HUES48 (cell line): ENCODE results near the gene P3R3URF.
"Not testable (repeated sequence)": the region's sequence is repeated elsewhere in the genome, so short reads cannot be mapped to it uniquely, and the experiment has no call there.

Experiments
- H3K27ac ChIP-seq: one replicate; pipeline ENCODE4 v1.7.0; 2013; ENCODE audit warnings: low read depth, low read length, inconsistent platforms
- H3K27me3 ChIP-seq: 2 replicates; pipeline ENCODE4 v1.6.1; 2013; ENCODE audit warnings: mild to moderate bottlenecking, low read length; ENCODE audit not compliant: control insufficient read depth, insufficient read depth
- H3K36me3 ChIP-seq: 2 replicates; pipeline ENCODE4 v1.6.1; 2013; ENCODE audit warnings: low read length; ENCODE audit not compliant: control insufficient read depth, insufficient read depth
- H3K4me1 ChIP-seq: 2 replicates; pipeline ENCODE4 v1.6.1; 2013; ENCODE audit warnings: mild to moderate bottlenecking, low read length; ENCODE audit not compliant: control insufficient read depth, insufficient read depth
- H3K4me3 ChIP-seq: 2 replicates; pipeline ENCODE4 v1.5.1; 2013; ENCODE audit warnings: mild to moderate bottlenecking, low read depth, low read length
- H3K9ac ChIP-seq: 2 replicates; pipeline ENCODE4 v1.6.1; 2013; ENCODE audit warnings: mild to moderate bottlenecking, low read depth, low read length, moderate library complexity
- H3K9me3 ChIP-seq: 2 replicates; pipeline ENCODE4 v1.6.1; 2013; ENCODE audit warnings: low read length; ENCODE audit not compliant: control insufficient read depth, insufficient read depth

P3R3URF gene

GRCh38 chr1:46176211-46176865 lies at the start of gene P3R3URF:
Gene P3R3URF, minus strand, starts transcription at chr1:46176488. Its CDS starts 17 bp downstream, at chr1:46176471.
- Histone ChIP-seq H3K4me3 (no peak within 1 kb of the TSS), H3K36me3 (no peaks in the 10 kb centered on the region), H3K27ac (no peak within 1 kb of the TSS), H3K4me1 (peaks cover 20% of the 10 kb centered on the region; the same call in 1 of the 2 replicates), H3K27me3 (peaks cover 6% of the 10 kb centered on the region; the same call in 1 of the 2 replicates), H3K9ac (no peak within 1 kb of the TSS), H3K9me3 (no peaks in the 10 kb centered on the region)

- Histone ChIP-seq H3K4me3 (no peak overlapping the region), H3K27me3 (no peaks in the 10 kb centered on the region), H3K27ac (no peak overlapping the region), H3K9me3 (no peaks in the 10 kb centered on the region), H3K9ac (no peak overlapping the region), H3K36me3 (no peaks in the 10 kb centered on the region), H3K4me1 (peaks cover 22% of the 10 kb centered on the region)
Observed at GRCh38 chr1:46224966-46225365, 48.7 kb upstream of the P3R3URF start.

GRCh38 chr1:46223472-46223943 lies 47.2 kb upstream of the P3R3URF start:
- peak overlapping the region; percentile 61 for H3K27ac ChIP-seq
- H3K9ac ChIP-seq: no peak overlapping the region

GRCh38 chr1:46223055-46223454 lies 46.8 kb upstream of the P3R3URF start:
- not testable (repeated sequence) for H3K27ac ChIP-seq, H3K9me3 ChIP-seq, H3K4me3 ChIP-seq, H3K9ac ChIP-seq, H3K27me3 ChIP-seq, H3K36me3 ChIP-seq
- H3K4me1 ChIP-seq: peaks cover 22% of the 10 kb centered on the region

More at GRCh38 chr1:46223472-46223943, 47.2 kb upstream of the P3R3URF start:
- Histone ChIP-seq H3K36me3 (no peaks in the 10 kb centered on the region), H3K27me3 (no peaks in the 10 kb centered on the region), H3K4me1 (peaks cover 22% of the 10 kb centered on the region), H3K4me3 (no peak overlapping the region), H3K9me3 (no peaks in the 10 kb centered on the region)

- H3K27ac ChIP-seq: peak overlapping the region; percentile 44
- no peak overlapping the region for H3K9ac ChIP-seq
Observed at GRCh38 chr1:46221749-46222148, 45.5 kb upstream of the P3R3URF start.

GRCh38 chr1:46220808-46221207 lies 44.5 kb upstream of the P3R3URF start:
- Histone ChIP-seq H3K27me3 (no peaks in the 10 kb centered on the region), H3K27ac (no peak overlapping the region), H3K4me1 (peaks cover 22% of the 10 kb centered on the region), H3K4me3 (no peak overlapping the region), H3K9ac (no peak overlapping the region), H3K9me3 (no peaks in the 10 kb centered on the region), H3K36me3 (no peaks in the 10 kb centered on the region)

More at GRCh38 chr1:46221749-46222148, 45.5 kb upstream of the P3R3URF start:
- Histone ChIP-seq H3K4me1 (peaks cover 22% of the 10 kb centered on the region), H3K4me3 (no peak overlapping the region), H3K9me3 (no peaks in the 10 kb centered on the region), H3K27me3 (no peaks in the 10 kb centered on the region), H3K36me3 (no peaks in the 10 kb centered on the region)

GRCh38 chr1:46219551-46220520 lies 43.5 kb upstream of the P3R3URF start:
- Histone ChIP-seq H3K4me3 (no peak overlapping the region), H3K27ac (no peak overlapping the region), H3K27me3 (no peaks in the 10 kb centered on the region), H3K9ac (no peak overlapping the region), H3K36me3 (no peaks in the 10 kb centered on the region), H3K4me1 (peaks cover 22% of the 10 kb centered on the region), H3K9me3 (no peaks in the 10 kb centered on the region)

- H3K9me3 ChIP-seq: no peaks in the 10 kb centered on the region
- H3K4me3 ChIP-seq: no peak overlapping the region
- H3K4me1 ChIP-seq: peaks cover 12% of the 10 kb centered on the region
- H3K27ac ChIP-seq: no peak overlapping the region
- no peaks in the 10 kb centered on the region for H3K36me3 ChIP-seq
- H3K9ac ChIP-seq: no peak overlapping the region
- H3K27me3 ChIP-seq: no peaks in the 10 kb centered on the region
Observed at GRCh38 chr1:46218443-46218842, 42.2 kb upstream of the P3R3URF start.

GRCh38 chr1:46215504-46215903 lies 39.2 kb upstream of the P3R3URF start:
- Histone ChIP-seq H3K27me3 (no peaks in the 10 kb centered on the region), H3K9ac (no peak overlapping the region), H3K4me3 (no peak overlapping the region), H3K4me1 (no peaks in the 10 kb centered on the region), H3K36me3 (no peaks in the 10 kb centered on the region), H3K9me3 (no peaks in the 10 kb centered on the region), H3K27ac (no peak overlapping the region)

- H3K9me3 ChIP-seq: no peaks in the 10 kb centered on the region
- H3K4me1 ChIP-seq: no peaks in the 10 kb centered on the region
- no peaks in the 10 kb centered on the region for H3K36me3 ChIP-seq
- no peak overlapping the region for H3K9ac ChIP-seq
- no peak overlapping the region for H3K4me3 ChIP-seq
- no peaks in the 10 kb centered on the region for H3K27me3 ChIP-seq
- no peak overlapping the region for H3K27ac ChIP-seq
Observed at GRCh38 chr1:46211051-46211450, 34.8 kb upstream of the P3R3URF start.

- Histone ChIP-seq H3K27ac (no peak overlapping the region), H3K36me3 (no peaks in the 10 kb centered on the region), H3K4me3 (no peak overlapping the region), H3K9me3 (no peaks in the 10 kb centered on the region), H3K9ac (no peak overlapping the region), H3K4me1 (no peaks in the 10 kb centered on the region), H3K27me3 (no peaks in the 10 kb centered on the region)
Observed at GRCh38 chr1:46210561-46210960, 34.3 kb upstream of the P3R3URF start.
